Heart left ventricle (tissue), 16 donors: ENCODE data around the gene DPH2. TPM values are rescaled to one million over a fixed set of nuclear protein-coding genes. Genes with fewer than 3 reads are reported as not detected.

Source experiments
- ATAC-seq, 4 donors: fragments of 200-7000 bp; cut with Tn5 transposase; one replicate each; pipeline ENCODE4 v1.9.1; 2020 to 2022; ENCODE audit warnings: moderate library complexity in 4 of 4, mild to moderate bottlenecking in 3 of 4, moderate number of reproducible peaks in 1 of 4
- DNase-seq, 5 donors: peaks; one replicate each; pipeline ENCODE4 v3.0.0-alpha.2; 2020
- H3K27ac ChIP-seq, 12 donors: fragments of 200-600 bp; sonication (generic) in 4 of 12; one replicate each; pipeline versions ENCODE4 v1.5.0 to v1.8.0; 2016 to 2022; ENCODE audit warnings: mild to moderate bottlenecking in 2 of 12
- H3K27me3 ChIP-seq, 9 donors: fragments of 200-600 bp; sonication (generic) in 2 of 9; one replicate each; pipeline versions ENCODE4 v1.5.1 to v1.8.0; 2016 to 2022; ENCODE audit warnings: mild to moderate bottlenecking in 3 of 9
- H3K36me3 ChIP-seq, 9 donors: fragments of 200-600 bp; sonication (generic) in 2 of 9; one replicate each; pipeline versions ENCODE4 v1.5.0 to v1.8.0; 2018 to 2022; ENCODE audit warnings: mild to moderate bottlenecking in 2 of 9
- H3K4me1 ChIP-seq, 12 donors: fragments of 200-600 bp; sonication (generic) in 4 of 12; one replicate each; pipeline versions ENCODE4 v1.5.0 to v1.8.0; 2016 to 2022; ENCODE audit warnings: mild to moderate bottlenecking in 3 of 12
- H3K4me3 ChIP-seq, 12 donors: fragments of 200-600 bp; sonication (generic) in 4 of 12; one replicate each; pipeline versions ENCODE4 v1.5.0 to v1.8.0; 2017 to 2022; ENCODE audit warnings: mild to moderate bottlenecking in 9 of 12, moderate library complexity in 4 of 12
- H3K9me3 ChIP-seq, 12 donors: fragments of 200-600 bp; sonication (generic) in 4 of 12; one replicate each; pipeline versions ENCODE4 v1.5.0 to v1.8.0; 2016 to 2022; ENCODE audit warnings: mild to moderate bottlenecking in 1 of 12
- CTCF ChIP-seq, 12 donors: fragments of 200-600 bp; sonication (generic) in 4 of 12; IDR thresholded peaks; one replicate each; pipeline versions ENCODE4 v1.5.0 to v1.8.0; 2018 to 2022; ENCODE audit warnings: antibody characterized with exemption in 12 of 12, mild to moderate bottlenecking in 5 of 12
- POLR2A ChIP-seq, 2 donors: fragments of 450-650 bp; IDR thresholded peaks; one replicate each; pipeline ENCODE4 v1.6.1; 2017; ENCODE audit warnings: antibody characterized with exemption in 2 of 2, mild to moderate bottlenecking in 2 of 2, moderate library complexity in 2 of 2
- WGBS, 4 donors: extraction: QIAGEN DNeasy Blood & Tissue Kit in 2 of 4; methylation state at CpG; one replicate each; pipeline versions ENCODE4 v1.1.5 to v1.1.7; 2013 to 2018; 5-methylcytosine and 5-hydroxymethylcytosine counted together
- intact Hi-C, 10 donors: fragments of 100-400 bp; cut with DNase I; formaldehyde crosslinking; loops; one replicate each; pipeline versions ENCODE4 v1.11.1 to v1.14.2; 2022
- polyA plus RNA-seq, 2 donors: library from polyadenylated mRNA; stranded (reverse); fragments of 200-250 nt; gene quantifications; one replicate each; pipeline ENCODE4 v1.2.3, GENCODE V29; 2013
- total RNA-seq, 9 donors: library from RNA; depleted of rRNA in 2 of 9; stranded (reverse); fragments of >200 nt in 2 of 9; fragmentation: NEBNext Ultra II Directional in 3 of 9; extraction: Animal tissue kit (Norgen Biotek cat#: 25700) in 3 of 9; gene quantifications; one replicate each; pipeline versions ENCODE4 v1.1.0 to v1.2.4, GENCODE V29; 2016 to 2023
- donor health status: ischemic (EF 13 %, LVEDD 7.1; RV severe dilation, severe dysfunction).
- donor health status: healthy with polysubstance abuse.
- donor health status: DM: no; HTN: yes; CAD: no.
- donor health status: DM: no; HTN: no; CAD: no.
- donor health status: ischemic (EF 25% LVEDD 6.9; RV normal size, moderate dysfunction).
- donor health status: ischemic (EF 25% LVEDD 5.7; RV mildly dilated, moderate dysfunction).
- donor health status: healthy.
- donor health status: DM: yes; HTN: yes; CAD: no.
- donor health status: ischemic (EF 35%, LVEDD 5.7; RV mildly dilated, moderate dysfunction).
- donor health status: nonischemic (EF 11% LVEDD 7.7; RV severe dilation, severe dysfunction).
- donor health status: DM: yes; HTN: yes; CAD: no.
- donor health status: PGD.
- donor health status: ischemic (EF 29% LVEDD 5.4; RV normal size, mild dysfunction).
- donor health status: nonischemic (EF 23%, LVEDD 6.1; RV moderate dilation, normal function).

The DPH2 gene
- total and polyA plus RNA-seq, 11 donors, result 8.0 to 65.6 (median 14.7) TPM

GRCh38 chr1:44015206-44015605 lies 45.4 kb downstream of the DPH2 start:
- H3K27ac ChIP-seq, result peak overlapping the region in 1 of 12 donors; percentile 13
- TF ChIP-seq CTCF (IDR thresholded peaks at IDR 0.05) (no peak), POLR2A (IDR thresholded peaks at IDR 0.05) (no peak)
- WGBS, 4 donors, result 36 to 69% (median 48%) methylated on average over 2 to 3 of the region's 3 CpGs
- peak in 3 of 4 donors; percentile 52 to 70 (median 59) for ATAC-seq
- intact Hi-C loops, result no loop called here
- H3K9me3 ChIP-seq, result no peaks in the 10 kb centered on the region
- H3K36me3 ChIP-seq, result no peaks in the 10 kb centered on the region
- H3K4me3 ChIP-seq, result no peak overlapping the region
- H3K27me3 ChIP-seq, result no peaks in the 10 kb centered on the region
- peaks cover 0 to 20% (median 0%) of the 10 kb centered on the region in 12 donors for H3K4me1 ChIP-seq
- peak in 1 of 5 donors; percentile 55 for DNase-seq

- no peak overlapping the region for H3K27ac ChIP-seq
- H3K36me3 ChIP-seq, result no peaks in the 10 kb centered on the region
- DNase-seq, result peak in 2 of 5 donors; percentile 14 to 39
- no peak for ATAC-seq
- intact Hi-C loops, result no loop called here
- TF ChIP-seq CTCF (IDR thresholded peaks at IDR 0.05), result no peak
- no peak for TF ChIP-seq POLR2A (IDR thresholded peaks at IDR 0.05)
- H3K27me3 ChIP-seq, result no peaks in the 10 kb centered on the region
- H3K9me3 ChIP-seq, result no peaks in the 10 kb centered on the region
- H3K4me3 ChIP-seq, result no peak overlapping the region
- WGBS, 4 donors, result 87 to 93% (median 91%) methylated on average over 16 to 20 of the region's 20 CpGs
- H3K4me1 ChIP-seq, result peaks cover 0 to 20% (median 0%) of the 10 kb centered on the region in 12 donors
Observed at GRCh38 chr1:44016041-44016889, 46.5 kb downstream of the DPH2 start.

- DNase-seq, result peak in 1 of 5 donors; percentile 10
- no peak for TF ChIP-seq CTCF (IDR thresholded peaks at IDR 0.05)
- no peak for TF ChIP-seq POLR2A (IDR thresholded peaks at IDR 0.05)
- Histone ChIP-seq H3K4me1 (peaks cover 0 to 20% (median 0%) of the 10 kb centered on the region in 12 donors), H3K27ac (no peak overlapping the region), H3K9me3 (no peaks in the 10 kb centered on the region), H3K4me3 (no peak overlapping the region), H3K36me3 (no peaks in the 10 kb centered on the region), H3K27me3 (no peaks in the 10 kb centered on the region)
- 72 to 88% (median 82%) methylated on average over 18 to 20 of the region's 20 CpGs for WGBS, 4 donors
- intact Hi-C loops, result no loop called here
- no peak for ATAC-seq
Observed at GRCh38 chr1:44016890-44017400, 47.1 kb downstream of the DPH2 start.

GRCh38 chr1:44019466-44019948 lies 49.7 kb downstream of the DPH2 start:
- H3K36me3 ChIP-seq, result no peaks in the 10 kb centered on the region
- H3K27me3 ChIP-seq, result no peaks in the 10 kb centered on the region
- H3K9me3 ChIP-seq, result no peaks in the 10 kb centered on the region
- H3K27ac ChIP-seq, result no peak overlapping the region
- H3K4me1 ChIP-seq, result peaks cover 0 to 21% (median 0%) of the 10 kb centered on the region in 12 donors
- ATAC-seq (no peak), DNase-seq (peak in 2 of 5 donors; percentile 14 to 15)
- WGBS, 4 donors, result 80 to 89% (median 83%) methylated on average over 10 to 13 of the region's 13 CpGs
- no peak for TF ChIP-seq CTCF (IDR thresholded peaks at IDR 0.05)
- TF ChIP-seq POLR2A (IDR thresholded peaks at IDR 0.05), result no peak
- no peak overlapping the region for H3K4me3 ChIP-seq
- intact Hi-C loops, result no loop called here
